Globus pallidus (tissue), 1 donor: ENCODE measurements around the gene MXRA5.
"Not testable (repeated sequence)": the region's sequence is repeated elsewhere in the genome, so short reads cannot be mapped to it uniquely, and the experiment has no call there.

ENCODE experiments used
- DNase-seq: peaks from one replicate; pipeline ENCODE4 v3.0.0-alpha.2; 2015; ENCODE audit warnings: low spot score

Gene MXRA5, protein sequence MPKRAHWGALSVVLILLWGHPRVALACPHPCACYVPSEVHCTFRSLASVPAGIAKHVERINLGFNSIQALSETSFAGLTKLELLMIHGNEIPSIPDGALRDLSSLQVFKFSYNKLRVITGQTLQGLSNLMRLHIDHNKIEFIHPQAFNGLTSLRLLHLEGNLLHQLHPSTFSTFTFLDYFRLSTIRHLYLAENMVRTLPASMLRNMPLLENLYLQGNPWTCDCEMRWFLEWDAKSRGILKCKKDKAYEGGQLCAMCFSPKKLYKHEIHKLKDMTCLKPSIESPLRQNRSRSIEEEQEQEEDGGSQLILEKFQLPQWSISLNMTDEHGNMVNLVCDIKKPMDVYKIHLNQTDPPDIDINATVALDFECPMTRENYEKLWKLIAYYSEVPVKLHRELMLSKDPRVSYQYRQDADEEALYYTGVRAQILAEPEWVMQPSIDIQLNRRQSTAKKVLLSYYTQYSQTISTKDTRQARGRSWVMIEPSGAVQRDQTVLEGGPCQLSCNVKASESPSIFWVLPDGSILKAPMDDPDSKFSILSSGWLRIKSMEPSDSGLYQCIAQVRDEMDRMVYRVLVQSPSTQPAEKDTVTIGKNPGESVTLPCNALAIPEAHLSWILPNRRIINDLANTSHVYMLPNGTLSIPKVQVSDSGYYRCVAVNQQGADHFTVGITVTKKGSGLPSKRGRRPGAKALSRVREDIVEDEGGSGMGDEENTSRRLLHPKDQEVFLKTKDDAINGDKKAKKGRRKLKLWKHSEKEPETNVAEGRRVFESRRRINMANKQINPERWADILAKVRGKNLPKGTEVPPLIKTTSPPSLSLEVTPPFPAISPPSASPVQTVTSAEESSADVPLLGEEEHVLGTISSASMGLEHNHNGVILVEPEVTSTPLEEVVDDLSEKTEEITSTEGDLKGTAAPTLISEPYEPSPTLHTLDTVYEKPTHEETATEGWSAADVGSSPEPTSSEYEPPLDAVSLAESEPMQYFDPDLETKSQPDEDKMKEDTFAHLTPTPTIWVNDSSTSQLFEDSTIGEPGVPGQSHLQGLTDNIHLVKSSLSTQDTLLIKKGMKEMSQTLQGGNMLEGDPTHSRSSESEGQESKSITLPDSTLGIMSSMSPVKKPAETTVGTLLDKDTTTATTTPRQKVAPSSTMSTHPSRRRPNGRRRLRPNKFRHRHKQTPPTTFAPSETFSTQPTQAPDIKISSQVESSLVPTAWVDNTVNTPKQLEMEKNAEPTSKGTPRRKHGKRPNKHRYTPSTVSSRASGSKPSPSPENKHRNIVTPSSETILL (N-terminal part only)

DNA sequence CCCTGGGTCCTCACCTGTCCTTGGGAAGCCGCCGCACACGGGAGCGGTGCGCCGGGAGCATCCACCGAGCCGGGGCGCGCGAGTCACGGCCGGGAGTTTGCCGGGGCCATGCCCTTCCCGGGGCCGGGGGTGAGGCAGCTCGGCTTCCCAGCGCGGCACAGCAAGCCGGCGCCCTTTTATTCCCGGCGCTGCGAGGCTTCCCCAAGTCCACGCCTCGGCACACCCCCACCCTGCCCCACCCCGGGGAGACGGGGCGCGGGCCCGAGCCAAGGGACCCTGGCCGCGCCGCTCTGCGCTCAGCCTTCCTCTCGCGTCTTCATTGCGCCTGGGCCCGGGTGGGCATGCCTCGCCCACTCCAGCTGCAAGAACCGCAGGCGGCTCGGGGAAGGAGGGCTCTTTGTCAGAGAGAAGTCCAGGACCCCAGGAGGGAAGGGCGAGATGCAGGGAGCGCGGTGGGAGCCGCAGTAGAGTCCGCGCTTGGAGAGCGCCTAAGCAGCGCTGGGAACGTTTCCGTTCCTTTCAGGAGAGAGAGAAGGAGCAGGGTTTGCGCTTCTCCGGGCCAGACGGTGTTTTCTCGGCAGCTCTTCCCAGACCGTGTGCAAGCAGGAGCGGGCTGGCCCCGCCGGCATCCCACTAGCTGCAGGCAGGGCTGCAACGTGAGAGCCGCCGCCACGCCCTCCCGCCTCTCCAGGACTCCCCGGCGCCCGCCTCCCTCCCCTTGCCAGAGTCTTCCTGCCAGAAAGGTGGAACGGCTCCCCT lies at the start of gene MXRA5:
TSS of gene MXRA5 (minus strand) at position 152 of the 759 bp plus-strand sequence. CDS start 2,819 bp downstream, outside the sequence.
- no peak for DNase-seq

GRCh38 chrX:3393581-3394111 lies 47.2 kb upstream of the MXRA5 start:
- DNase-seq = no peak

DNA sequence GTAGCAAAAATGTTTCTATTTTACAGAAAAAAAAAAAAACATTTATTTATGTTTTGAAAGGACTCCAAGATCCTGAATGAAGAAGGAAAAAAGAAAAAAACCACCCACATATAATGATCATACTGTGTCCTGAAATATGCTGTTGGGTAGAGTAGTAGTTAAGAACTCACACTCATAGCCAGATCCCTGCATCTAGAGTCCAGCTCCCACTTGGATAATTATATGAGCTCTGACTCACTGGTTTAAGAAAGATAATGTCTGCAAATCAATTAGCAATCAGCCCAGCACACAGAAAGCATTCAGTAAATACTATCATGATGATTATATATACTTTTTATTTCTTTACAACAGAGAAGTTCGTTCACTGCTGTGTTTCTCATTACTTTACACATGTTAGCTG lies 46.7 kb upstream of the MXRA5 start:
- DNase-seq = no peak

DNA sequence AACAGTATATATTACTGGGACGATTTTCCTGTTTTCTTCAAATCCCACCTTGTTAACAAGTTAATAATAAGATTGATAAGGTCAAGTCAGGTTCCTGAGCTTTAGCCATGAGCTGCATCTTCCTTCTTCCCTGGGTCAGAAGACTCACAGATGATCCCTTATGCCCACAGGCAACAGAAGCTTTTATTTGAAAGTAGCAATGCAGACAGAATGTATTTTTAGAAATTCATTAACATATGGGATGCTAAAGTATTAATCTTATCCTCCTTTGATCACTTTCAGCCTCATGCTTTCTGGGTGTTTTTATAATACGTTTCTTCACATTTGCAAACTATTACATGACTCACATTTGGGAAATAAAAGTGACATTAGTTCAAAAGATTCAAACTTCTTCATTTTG lies 42.0 kb upstream of the MXRA5 start:
- no peak for DNase-seq

DNA sequence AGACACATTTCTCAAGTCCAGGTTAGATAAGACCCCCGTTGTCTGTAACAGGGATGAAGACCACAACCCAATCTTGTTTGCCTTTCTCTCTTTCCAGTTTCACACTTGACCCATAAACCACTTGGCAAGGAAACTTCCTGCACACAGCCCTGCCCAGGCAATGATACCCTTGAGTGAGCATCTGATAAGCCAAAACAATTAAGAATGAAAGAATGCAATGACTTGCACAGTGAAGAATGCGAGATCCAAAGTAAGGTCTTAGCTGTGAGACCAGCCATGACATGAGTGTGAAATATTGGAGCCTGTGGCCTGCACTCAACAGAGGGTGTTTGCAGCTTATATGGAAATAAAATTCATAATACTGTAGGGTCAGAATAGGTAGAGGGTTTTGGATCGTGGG lies 37.9 kb upstream of the MXRA5 start:
- DNase-seq = no peak

- DNase-seq = no peak
These were observed 34.2 kb upstream of the MXRA5 start for GRCh38 chrX:3380603-3381002.

GRCh38 chrX:3379111-3379510 lies 32.7 kb upstream of the MXRA5 start:
- DNase-seq = no peak

DNA sequence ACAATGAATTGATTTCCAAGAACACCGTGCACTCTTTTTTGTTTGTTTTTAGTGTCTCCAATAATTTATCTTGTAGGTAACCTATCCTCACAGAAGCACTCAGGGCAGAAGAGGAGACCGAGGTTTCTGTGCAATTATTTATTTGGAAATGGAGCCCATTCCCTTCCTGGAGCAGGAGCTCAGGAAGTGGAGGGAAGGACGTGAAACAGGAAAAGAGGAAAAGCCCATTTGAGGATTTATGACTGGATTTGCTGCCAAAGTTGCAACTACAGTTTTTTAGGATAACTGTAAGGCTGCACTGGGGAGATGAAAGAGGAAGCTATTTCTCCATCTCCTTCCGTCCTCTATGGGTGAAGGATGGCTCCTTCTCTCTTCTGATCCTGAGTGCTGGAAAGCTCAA lies 31.7 kb upstream of the MXRA5 start:
- DNase-seq = no peak

DNA sequence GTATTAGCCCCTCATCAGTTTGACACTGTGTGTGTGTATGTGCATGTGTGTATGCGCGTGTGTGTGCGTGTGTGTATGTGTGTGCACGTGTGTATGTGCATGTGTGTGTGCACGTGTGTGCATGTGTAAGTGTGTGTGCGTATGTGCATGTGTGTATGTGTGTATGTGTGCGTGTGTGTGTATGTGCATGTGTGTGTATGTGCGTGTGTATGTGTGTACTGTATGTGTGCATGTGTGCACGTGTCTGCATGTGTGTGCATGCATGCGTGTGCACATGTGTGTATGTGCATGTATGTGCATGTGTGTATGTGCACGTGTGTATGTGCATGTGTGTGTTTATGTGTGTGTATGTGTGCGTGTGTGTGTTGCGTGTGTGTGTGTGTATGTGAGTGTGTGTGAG lies 31.1 kb upstream of the MXRA5 start:
- DNase-seq = no peak

GRCh38 chrX:3375878-3376508 lies 29.5 kb upstream of the MXRA5 start:
- DNase-seq = not testable (repeated sequence)

- no peak for DNase-seq
These were observed 27.8 kb upstream of the MXRA5 start for GRCh38 chrX:3374108-3374800.

GRCh38 chrX:3371163-3371562 lies 24.7 kb upstream of the MXRA5 start:
- no peak for DNase-seq

GRCh38 chrX:3370656-3371055 lies 24.2 kb upstream of the MXRA5 start:
- DNase-seq = no peak

DNA sequence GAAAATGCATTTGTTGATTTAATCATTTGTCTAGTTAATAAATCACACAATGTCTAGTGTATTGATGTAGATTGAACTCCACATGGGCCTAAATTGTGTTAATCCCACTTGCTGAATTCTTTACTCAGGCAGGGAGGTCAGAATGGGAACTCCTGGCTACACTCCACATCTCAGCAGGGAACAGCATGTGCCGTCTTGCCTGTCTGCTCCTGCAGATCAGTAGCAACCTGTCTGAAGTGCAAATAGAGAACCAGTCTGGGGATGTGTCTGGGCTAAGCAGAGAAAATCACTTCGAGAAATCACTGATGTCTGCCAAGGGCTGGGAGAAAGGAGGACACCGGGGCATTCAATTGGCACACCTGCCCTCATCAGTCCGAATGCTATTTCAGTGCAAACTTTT lies 16.5 kb upstream of the MXRA5 start:
- DNase-seq = no peak

- DNase-seq = no peak
These were observed 14.4 kb upstream of the MXRA5 start for GRCh38 chrX:3360881-3361280.

GRCh38 chrX:3352741-3353140 lies 6.3 kb upstream of the MXRA5 start:
- DNase-seq = not testable (repeated sequence)

- no peak for DNase-seq
These were observed 4.8 kb upstream of the MXRA5 start for GRCh38 chrX:3351276-3351675.

DNA sequence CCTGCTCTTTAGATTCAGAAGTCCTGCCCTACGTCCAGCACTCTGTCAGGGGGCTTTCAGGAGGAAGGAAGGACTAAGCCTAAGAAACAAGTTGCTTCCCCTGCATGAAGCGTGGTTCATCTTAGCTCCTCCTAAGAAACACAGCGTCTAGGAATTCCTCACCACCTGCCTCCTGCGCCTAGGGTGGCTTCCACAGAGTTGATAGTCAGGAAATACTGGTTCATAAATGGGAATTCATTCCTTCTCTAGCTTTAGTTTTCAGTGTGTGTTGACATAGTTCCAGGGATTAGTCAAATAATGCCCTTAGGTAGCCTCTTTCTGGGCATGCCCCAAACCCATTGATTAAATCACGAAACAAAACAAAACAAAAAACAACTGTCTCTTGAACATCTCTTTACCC lies 1.7 kb upstream of the MXRA5 start:
- DNase-seq = no peak

GRCh38 chrX:3345281-3346191 lies 916 bp downstream of the MXRA5 start:
- DNase-seq = no peak
